GM21381 (cell line): Measurements from ENCODE around the gene HTRA3.

Experiments
- ATAC-seq: cut with Tn5 transposase; IDR thresholded peaks from one replicate; pipeline ENCODE4 v1.9.1; 2021; ENCODE audit warnings: mild to moderate bottlenecking, moderate library complexity; ENCODE audit not compliant: unreplicated experiment

The HTRA3 gene

GRCh38 chr4:8233672-8234484, 35.7 kb upstream of the HTRA3 start:
- ATAC-seq, result no peak

GRCh38 chr4:8234715-8235114, 34.8 kb upstream of the HTRA3 start:
- no peak for ATAC-seq

DNA sequence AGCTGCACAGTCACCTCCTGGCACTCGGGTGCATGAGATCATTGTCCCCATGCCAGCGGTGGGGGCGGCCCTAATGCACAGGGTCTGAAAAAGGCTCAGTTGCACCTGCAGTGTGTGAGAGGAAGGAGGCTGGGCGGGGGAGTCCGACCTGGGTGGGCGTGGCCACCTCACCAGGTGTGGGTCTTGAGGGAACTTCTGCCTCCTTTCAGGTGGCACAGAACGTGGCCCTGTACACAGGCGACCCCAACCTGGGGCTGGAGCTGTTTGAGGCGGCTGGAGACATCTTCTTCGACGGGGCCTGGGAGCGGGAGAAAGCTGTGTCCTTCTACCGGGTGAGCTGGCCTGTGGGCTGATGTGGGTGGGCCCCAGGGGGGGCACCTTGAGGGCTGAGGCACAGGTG, 34.3 kb upstream of the HTRA3 start:
- ATAC-seq, result no peak

DNA sequence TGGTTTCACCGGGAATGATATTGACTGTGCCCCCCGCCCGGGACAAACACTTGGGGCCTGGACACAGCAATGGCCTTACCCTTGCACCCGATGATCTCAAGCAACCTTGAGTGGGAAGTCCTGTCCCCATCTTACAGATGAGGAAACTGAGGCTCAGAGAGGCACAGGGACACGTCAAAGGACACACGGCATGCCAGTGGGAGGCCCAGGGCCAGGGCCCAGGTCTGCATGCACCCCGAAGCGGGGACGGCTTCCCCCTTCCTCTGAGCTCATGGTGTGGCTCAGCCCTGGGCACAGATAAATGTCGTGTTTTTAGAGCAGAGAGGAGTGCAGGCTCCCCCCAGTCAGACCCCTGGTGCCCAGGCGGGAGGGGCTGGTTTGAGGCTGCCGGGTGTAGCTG, 33.9 kb upstream of the HTRA3 start:
- no peak for ATAC-seq

GRCh38 chr4:8236106-8236919, 33.2 kb upstream of the HTRA3 start:
- no peak for ATAC-seq

GRCh38 chr4:8236920-8237195, 32.7 kb upstream of the HTRA3 start:
- ATAC-seq, result no peak

- no peak for ATAC-seq
Observed at GRCh38 chr4:8237256-8237989, 32.1 kb upstream of the HTRA3 start.

- no peak for ATAC-seq
Observed at GRCh38 chr4:8238036-8238511, 31.5 kb upstream of the HTRA3 start.

DNA sequence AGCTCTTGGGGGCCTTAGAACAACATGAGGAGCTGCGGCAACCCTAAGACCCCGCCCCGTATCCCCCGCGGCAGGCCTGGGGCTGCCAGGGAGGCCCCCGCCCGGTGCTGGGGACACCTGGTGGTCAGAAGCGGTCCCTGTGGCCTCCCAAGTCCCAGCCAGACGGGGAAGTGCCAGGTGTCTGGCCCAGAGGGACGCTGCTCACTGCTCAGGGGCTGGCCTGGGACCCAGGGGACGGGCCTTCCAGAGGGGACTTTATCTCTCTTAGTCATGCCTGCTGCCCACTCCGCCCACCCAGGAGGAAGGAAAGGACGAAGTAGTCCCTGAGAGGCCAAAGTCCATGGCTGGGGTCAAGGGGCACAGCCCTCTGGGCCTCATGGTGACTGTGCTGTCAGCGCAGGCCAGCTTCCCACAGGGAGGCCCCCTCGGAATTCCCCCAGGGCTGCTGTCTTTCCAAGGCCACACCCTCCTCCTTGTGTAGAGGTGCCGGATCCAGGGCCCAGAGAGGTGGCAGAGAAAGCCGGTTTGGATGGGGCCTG, 31.0 kb upstream of the HTRA3 start:
- no peak for ATAC-seq

DNA sequence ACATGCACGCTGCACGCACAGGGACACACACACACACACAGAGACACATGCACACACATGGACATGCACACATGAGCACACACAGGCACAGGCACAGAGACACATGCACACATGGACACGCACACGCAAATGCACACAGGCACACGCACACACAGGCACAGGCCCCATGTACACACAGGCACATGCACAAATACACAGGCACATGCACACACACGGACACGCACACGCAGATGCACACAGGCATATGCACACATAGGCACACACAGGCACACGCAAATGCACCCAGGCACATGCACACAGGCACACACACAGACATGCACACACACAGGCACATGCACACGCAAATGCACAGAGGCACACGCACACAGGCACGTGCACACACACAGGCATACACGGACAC, 30.3 kb upstream of the HTRA3 start:
- ATAC-seq, result no peak

DNA sequence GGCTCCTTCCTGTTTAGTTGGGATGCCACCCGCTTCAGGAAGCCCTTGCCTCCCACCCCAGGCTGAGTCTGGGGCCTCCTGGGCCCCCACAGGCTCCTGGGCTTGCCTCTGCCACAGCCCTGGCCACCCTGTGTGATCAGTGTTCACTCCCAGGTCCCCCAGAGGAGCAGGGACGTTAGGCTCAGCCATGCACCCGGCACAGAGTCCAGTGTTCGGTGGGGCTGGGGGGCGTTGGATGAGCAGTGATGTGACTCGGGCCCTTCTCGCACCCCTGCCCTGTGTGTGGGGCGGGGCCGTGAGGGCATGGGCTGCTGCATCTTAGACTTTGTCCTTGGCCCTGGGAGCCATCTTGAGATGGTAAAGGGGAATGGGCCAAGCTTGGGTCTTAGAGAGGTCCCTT, 29.9 kb upstream of the HTRA3 start:
- ATAC-seq, result no peak

DNA sequence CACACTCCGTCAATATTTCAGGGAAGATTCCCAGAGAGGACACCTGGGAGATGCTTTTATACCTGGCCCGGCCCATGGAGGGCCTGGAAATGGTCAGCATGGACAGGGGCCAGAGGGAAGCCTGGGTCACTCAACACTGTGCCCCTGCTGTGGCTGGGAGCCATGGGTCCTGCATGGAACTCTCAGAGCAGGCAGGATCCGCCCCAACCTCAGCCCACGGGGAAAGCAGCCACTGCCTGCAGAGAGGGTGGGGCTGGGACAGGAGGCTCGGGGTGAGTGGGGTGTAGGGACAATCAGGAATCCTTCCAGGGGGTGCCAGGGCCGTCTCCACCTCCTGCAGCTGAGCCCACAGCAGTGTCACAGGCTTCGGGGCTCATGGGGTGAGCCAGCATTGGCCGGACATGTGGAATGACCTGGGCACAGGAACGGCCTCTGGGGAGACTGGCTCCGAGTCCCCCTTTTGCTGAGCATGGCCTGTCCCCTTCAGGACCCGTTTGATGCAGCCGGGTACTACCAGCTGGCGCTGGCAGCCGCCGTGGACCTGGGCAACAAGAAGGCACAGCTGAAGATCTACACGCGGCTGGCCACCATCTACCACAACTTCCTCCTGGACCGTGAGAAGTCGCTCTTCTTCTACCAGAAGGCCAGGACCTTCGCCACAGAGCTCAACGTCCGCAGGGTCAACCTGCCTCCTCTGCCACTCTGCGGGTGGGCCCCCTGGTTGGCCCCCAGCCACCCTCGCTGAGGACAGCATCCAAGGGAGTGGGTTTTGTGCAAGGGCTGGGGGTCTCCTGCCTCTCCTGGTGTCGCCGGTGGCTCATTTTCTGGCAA, 29.1 kb upstream of the HTRA3 start:
- ATAC-seq, result no peak

DNA sequence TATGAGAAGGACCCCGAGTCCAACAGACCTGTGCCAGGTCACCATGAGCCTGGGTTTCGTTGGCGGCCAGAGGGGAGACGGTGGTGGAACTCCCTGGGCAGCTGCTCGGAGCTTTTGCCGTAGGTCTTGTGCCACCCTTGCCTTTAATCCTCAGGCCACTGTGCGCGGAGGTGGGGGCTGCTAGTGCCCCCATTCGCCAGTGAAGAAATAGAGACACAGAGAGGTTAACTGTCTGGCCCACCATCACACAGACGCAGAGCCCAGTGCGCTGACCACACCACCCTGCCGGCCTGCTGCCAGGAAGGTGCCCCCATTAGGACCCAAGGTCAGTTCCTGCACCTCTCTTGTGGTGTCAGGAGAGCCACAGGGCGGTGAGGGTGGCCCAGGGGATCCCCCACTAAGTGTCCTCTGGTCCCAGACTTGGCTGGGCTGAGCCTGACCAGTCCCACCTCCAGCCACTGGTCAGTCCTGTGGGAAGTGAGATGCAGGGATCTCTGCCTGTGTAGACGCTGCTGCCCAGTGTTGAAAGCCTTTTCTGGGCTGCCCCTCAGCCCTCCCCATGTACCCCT, 28.3 kb upstream of the HTRA3 start:
- ATAC-seq, result no peak

DNA sequence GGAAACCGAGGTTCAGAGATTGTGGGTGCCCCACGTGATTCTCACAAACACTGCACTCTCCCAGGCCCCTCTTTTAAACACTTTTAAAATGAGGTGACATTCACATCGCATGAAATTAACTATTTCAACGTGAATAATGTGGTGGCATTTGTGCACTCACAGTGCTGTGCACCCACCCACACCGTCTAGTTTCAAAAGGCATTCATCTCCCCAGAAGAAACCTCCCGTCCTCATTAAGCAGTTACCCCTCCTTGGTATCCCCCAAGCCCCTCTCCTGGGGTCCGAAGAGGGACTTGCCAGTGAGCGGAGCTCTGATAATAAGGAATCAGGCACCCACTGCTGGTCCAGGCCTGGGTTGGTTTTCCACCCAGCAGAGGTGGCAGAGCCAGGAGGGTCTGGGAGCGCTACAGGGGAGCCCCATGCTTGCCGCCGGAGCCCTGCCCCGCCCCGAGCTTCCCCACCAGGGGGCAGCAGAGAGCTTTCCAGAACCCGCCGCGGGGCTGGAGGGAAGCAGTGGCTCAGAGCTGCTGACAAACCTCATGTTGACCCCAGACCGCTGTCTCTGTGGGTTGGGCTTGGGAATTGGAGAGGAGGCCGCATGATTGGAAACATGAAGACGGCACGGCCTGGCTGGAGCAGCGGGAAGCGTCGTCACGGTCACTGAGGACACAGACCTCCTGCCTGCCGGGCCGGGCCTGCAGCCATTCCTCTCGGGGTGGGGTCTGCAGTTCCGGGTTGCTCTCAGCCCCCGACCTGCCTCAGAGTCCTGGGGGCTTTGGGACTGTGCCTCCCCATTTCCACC, 27.5 kb upstream of the HTRA3 start:
- ATAC-seq, result peak; percentile 79

GRCh38 chr4:8242782-8243560, 26.6 kb upstream of the HTRA3 start:
- no peak for ATAC-seq

DNA sequence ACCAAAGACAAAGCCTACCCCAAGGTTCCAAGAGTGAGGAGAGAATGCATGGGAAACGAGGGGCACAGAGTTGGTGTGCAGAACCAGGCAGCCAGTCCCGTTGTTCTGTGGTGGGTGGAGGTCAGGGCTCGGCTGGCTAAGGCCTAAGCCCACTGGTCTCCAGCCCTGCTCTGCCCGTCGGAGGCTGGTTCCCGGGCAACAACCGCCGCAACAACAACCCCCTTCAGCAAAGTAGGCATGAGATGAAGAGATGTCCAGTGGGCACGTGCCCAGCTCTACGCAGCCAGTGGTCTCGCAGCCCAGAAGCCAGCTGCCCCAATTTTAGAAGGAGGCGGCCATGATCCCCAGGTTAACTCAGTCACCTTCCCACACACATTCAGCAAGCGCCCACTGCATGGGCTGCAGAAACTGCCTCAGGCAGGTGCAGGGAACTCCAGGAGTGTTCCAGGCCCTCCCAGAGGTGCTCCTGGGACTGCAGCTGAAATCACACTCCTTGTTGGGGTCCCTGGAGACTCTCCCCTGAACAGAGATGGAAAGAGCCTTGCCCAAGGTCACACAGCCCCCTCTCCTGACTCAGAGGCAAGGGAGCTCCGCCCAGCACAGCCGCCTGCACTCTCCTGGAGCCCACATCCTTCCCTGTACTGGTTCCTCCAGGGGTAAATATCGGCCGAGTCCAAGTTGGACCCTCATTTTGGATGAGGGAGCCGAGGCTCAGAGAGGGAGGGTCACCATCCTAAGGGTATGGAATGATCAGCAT, 25.4 kb upstream of the HTRA3 start:
- no peak for ATAC-seq

DNA sequence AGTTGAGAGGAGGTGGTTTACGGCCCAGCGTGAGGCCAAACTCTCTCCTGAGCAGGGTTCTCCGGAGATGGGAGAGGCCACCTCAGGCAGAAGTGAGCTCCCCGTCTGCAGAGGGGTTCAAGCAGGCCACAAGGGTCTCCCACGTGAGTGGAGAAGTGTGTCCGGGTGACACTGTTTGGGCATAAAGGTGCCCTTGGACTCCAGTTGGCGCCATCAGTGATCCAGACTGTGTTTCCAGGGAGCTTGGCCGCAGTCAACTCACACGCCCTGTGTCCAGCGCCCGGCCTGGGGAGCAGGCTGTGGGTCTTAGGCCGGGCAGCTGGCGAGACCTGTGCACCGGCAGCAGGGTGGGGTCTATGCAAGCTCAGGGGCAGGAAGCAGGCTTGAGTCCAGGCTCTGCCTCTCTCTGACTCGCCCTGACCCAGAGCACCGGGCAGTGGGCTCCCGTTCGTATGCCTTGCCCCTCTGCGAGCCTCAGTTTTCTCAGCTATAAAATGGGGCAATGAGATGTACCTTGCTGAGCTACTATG, 24.6 kb upstream of the HTRA3 start:
- ATAC-seq, result no peak
